K562 (cell line): ENCODE results near the gene ASMTL. TPM values are rescaled to one million over a fixed set of nuclear protein-coding genes. Genes with fewer than 3 reads are reported as not detected.
A peak's percentile ranks its signal among the peaks of the same experiment; 100 is the strongest.

Source experiments
- BCL6 ChIP-seq: fragments of 250-450 bp; sonication (Bioruptor Pico); IDR thresholded peaks from 2 replicates; pipeline ENCODE4 v1.4.0; 2020
- FOXA1 ChIP-seq: fragments of 450-650 bp; IDR thresholded peaks from 2 replicates; pipeline ENCODE4 v1.6.1; 2016; ENCODE audit warnings: mild to moderate bottlenecking, borderline replicate concordance
- HMG20A ChIP-seq: fragments of 450-650 bp; formaldehyde crosslinking; conservative IDR thresholded peaks from 2 replicates; pipeline ENCODE4 v1.4.0; 2020; ENCODE audit warnings: mild to moderate bottlenecking, mixed read lengths
- KDM2B ChIP-seq: fragments of 250-450 bp; sonication (Bioruptor Pico); IDR thresholded peaks from 2 replicates; pipeline ENCODE4 v1.8.0; 2021; ENCODE audit warnings: mild to moderate bottlenecking, moderate library complexity
- KLF13 ChIP-seq: fragments of 450-650 bp; IDR thresholded peaks from 2 replicates; pipeline ENCODE4 v1.6.1; 2016; ENCODE audit warnings: missing genetic modification characterization, low read depth, mild to moderate bottlenecking, missing compliant biosample characterization, moderate library complexity, borderline replicate concordance
- MCM2 ChIP-seq: fragments of 450-650 bp; IDR thresholded peaks from 2 replicates; pipeline ENCODE4 v1.6.1; 2017; ENCODE audit warnings: low read depth, mild to moderate bottlenecking
- NR2C1 ChIP-seq, 2 experiments: fragments of 450-650 bp; IDR thresholded peaks; 2 replicates each; pipeline ENCODE4 v1.6.1; 2017; ENCODE audit warnings: mild to moderate bottlenecking in 2 of 2, antibody characterized with exemption in 1 of 2, inconsistent platforms in 1 of 2, missing compliant biosample characterization in 1 of 2, missing genetic modification characterization in 1 of 2
- SMAD3 ChIP-seq: fragments of 450-650 bp; formaldehyde crosslinking; conservative IDR thresholded peaks from 2 replicates; pipeline ENCODE4 v1.4.0; 2020; ENCODE audit warnings: mild to moderate bottlenecking
- ZBED1 ChIP-seq: IDR thresholded peaks from 2 replicates; pipeline ENCODE4 v1.6.1; 2014
- ZC3H4 ChIP-seq: sonication (generic); formaldehyde crosslinking; IDR thresholded peaks from 2 replicates; pipeline ENCODE4 v1.9.0; 2021; ENCODE audit warnings: missing genetic modification reagents, borderline replicate concordance
- ZNF57 ChIP-seq: fragments of 450-650 bp; formaldehyde crosslinking; IDR thresholded peaks from 2 replicates; pipeline ENCODE4 v1.4.0; 2020; ENCODE audit warnings: mild to moderate bottlenecking, moderate library complexity
- ZNF583 ChIP-seq: fragments of 250-450 bp; sonication (Bioruptor Pico); IDR thresholded peaks from 2 replicates; pipeline ENCODE4 v1.4.0; 2020
- polyA plus RNA-seq, 8 experiments: library from polyadenylated mRNA; depleted of rRNA in 4 of 8; stranded (reverse) in 5 of 8; unstranded in 3 of 8; fragments of >200 nt; fragmentation: Nextera tagmentation in 2 of 8; fragmentation: Illumina TruSeq in 1 of 8; extraction: Ambion mirVana in 2 of 8; extraction: Trizol in 1 of 8; gene quantifications; 2 replicates each; pipeline versions ENCODE4 v1.2.1 to v1.2.3, GENCODE V29; 2011 to 2014; ENCODE audit warnings: inconsistent platforms in 1 of 8, missing spikeins in 1 of 8
- total RNA-seq, 7 experiments: library from RNA; depleted of rRNA in 6 of 7; stranded (reverse); fragments of >200 nt in 6 of 7; fragmentation: Illumina TruSeq in 2 of 7; extraction: Trizol in 2 of 7; gene quantifications; 2 replicates each; pipeline versions ENCODE4 v1.2.1 to v1.2.3, GENCODE V29; 2011 to 2021; ENCODE audit warnings: low replicate concordance in 1 of 7
- TF ChIP-seq, protein P1 (sequence below): sonication (generic); formaldehyde crosslinking; IDR thresholded peaks from 2 replicates; pipeline ENCODE4 v1.8.1; 2023; ENCODE audit warnings: missing genetic modification reagents, mild to moderate bottlenecking, borderline replicate concordance
- TF ChIP-seq, protein P2 (sequence below): fragments of 450-650 bp; IDR thresholded peaks from 2 replicates; pipeline ENCODE4 v1.7.1; 2018; ENCODE audit warnings: mild to moderate bottlenecking, low read depth; ENCODE audit not compliant: partially characterized antibody
- TF ChIP-seq, protein P3 (sequence below), 2 experiments: fragments of 250-450 bp in 1 of 2; fragments of 450-650 bp in 1 of 2; sonication (Bioruptor Pico) in 1 of 2; IDR thresholded peaks; 2 replicates each; pipeline versions ENCODE4 v1.6.1 to v1.8.0; 2016 to 2021; ENCODE audit warnings: mild to moderate bottlenecking in 2 of 2, moderate library complexity in 2 of 2, missing compliant biosample characterization in 1 of 2, missing genetic modification characterization in 1 of 2
- TF ChIP-seq, protein P4 (sequence below): IDR thresholded peaks from 2 replicates; pipeline ENCODE4 v1.6.1; 2011; ENCODE audit not compliant: insufficient read length; ENCODE audit errors: extremely low read depth
- TF ChIP-seq, protein P5 (sequence below): sonication (generic); formaldehyde crosslinking; IDR thresholded peaks from 2 replicates; pipeline ENCODE4 v1.5.0; 2020; ENCODE audit warnings: missing genetic modification reagents

Gene ASMTL
- total and polyA plus RNA-seq, 9 of the 15 experiments (the other 6 are each of a cell fraction or from before 2014, with no cell fraction given) = 0.56 to 20.6 (median 7.6) TPM

DNA sequence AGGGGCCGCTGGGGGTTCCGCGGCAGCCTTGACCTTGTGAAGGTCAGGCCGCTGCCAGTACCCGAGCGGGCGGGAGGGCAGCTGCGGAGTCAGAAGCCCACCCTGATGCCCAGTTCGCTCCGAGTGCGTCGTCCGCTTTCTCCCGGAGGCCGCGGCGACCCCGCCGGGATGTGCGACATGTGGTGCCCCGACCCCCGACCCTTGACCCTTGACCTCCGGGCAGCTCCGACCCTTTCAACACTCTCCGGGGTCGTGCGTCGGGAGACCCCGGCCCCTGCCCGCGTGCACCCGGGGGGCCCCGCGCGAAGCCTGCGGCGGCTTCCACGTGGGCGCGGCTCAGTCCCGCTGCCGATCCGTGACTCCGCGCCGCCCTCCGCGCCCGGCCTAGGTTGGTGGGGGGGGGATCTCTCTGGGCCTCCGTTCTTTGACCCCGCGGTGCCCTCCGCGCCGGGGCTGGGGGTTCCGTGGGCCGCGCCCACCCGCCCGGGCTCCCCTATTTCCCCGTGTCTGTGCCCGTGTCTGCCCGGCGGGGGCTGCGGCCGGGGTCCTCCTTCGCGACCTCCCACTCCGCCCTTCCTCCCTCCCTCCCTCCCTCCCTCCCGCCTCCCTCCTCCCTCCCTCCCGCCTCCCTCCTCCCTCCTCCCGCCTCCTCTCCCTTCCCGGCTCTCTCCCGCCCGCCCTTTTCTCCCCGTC is 60.2 kb downstream of the ASMTL start (continued):
- TF ChIP-seq, protein P1, sequence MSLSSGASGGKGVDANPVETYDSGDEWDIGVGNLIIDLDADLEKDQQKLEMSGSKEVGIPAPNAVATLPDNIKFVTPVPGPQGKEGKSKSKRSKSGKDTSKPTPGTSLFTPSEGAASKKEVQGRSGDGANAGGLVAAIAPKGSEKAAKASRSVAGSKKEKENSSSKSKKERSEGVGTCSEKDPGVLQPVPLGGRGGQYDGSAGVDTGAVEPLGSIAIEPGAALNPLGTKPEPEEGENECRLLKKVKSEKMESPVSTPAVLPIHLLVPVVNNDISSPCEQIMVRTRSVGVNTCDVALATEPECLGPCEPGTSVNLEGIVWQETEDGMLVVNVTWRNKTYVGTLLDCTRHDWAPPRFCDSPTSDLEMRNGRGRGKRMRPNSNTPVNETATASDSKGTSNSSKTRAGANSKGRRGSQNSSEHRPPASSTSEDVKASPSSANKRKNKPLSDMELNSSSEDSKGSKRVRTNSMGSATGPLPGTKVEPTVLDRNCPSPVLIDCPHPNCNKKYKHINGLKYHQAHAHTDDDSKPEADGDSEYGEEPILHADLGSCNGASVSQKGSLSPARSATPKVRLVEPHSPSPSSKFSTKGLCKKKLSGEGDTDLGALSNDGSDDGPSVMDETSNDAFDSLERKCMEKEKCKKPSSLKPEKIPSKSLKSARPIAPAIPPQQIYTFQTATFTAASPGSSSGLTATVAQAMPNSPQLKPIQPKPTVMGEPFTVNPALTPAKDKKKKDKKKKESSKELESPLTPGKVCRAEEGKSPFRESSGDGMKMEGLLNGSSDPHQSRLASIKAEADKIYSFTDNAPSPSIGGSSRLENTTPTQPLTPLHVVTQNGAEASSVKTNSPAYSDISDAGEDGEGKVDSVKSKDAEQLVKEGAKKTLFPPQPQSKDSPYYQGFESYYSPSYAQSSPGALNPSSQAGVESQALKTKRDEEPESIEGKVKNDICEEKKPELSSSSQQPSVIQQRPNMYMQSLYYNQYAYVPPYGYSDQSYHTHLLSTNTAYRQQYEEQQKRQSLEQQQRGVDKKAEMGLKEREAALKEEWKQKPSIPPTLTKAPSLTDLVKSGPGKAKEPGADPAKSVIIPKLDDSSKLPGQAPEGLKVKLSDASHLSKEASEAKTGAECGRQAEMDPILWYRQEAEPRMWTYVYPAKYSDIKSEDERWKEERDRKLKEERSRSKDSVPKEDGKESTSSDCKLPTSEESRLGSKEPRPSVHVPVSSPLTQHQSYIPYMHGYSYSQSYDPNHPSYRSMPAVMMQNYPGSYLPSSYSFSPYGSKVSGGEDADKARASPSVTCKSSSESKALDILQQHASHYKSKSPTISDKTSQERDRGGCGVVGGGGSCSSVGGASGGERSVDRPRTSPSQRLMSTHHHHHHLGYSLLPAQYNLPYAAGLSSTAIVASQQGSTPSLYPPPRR = no peak
- TF ChIP-seq, protein P2, sequence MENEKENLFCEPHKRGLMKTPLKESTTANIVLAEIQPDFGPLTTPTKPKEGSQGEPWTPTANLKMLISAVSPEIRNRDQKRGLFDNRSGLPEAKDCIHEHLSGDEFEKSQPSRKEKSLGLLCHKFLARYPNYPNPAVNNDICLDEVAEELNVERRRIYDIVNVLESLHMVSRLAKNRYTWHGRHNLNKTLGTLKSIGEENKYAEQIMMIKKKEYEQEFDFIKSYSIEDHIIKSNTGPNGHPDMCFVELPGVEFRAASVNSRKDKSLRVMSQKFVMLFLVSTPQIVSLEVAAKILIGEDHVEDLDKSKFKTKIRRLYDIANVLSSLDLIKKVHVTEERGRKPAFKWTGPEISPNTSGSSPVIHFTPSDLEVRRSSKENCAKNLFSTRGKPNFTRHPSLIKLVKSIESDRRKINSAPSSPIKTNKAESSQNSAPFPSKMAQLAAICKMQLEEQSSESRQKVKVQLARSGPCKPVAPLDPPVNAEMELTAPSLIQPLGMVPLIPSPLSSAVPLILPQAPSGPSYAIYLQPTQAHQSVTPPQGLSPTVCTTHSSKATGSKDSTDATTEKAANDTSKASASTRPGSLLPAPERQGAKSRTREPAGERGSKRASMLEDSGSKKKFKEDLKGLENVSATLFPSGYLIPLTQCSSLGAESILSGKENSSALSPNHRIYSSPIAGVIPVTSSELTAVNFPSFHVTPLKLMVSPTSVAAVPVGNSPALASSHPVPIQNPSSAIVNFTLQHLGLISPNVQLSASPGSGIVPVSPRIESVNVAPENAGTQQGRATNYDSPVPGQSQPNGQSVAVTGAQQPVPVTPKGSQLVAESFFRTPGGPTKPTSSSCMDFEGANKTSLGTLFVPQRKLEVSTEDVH = no peak
- TF ChIP-seq ZNF57 (CRISPR knock-in tag) (no peak), ZBED1 (no peak), FOXA1 (no peak), SMAD3 (CRISPR knock-in tag) (peak; percentile 84; the same call in 1 of the 2 replicates), ZC3H4 (no peak), ZNF583 (peak; percentile 88; the same call in 1 of the 2 replicates), HMG20A (CRISPR knock-in tag) (no peak), NR2C1 (IDR thresholded peaks at IDR 0.05) (peak; percentile 99), NR2C1 (tag; IDR thresholded peaks at IDR 0.05) (peak; percentile 99), MCM2 (no peak), BCL6 (CRISPR knock-in tag) (peak; percentile 83), KLF13 (0 out of 2 replicates have a peak, but pooled peaks have one; percentile 32), KDM2B (CRISPR knock-in tag) (no peak)
- TF ChIP-seq, protein P3, sequence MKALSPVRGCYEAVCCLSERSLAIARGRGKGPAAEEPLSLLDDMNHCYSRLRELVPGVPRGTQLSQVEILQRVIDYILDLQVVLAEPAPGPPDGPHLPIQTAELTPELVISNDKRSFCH (CRISPR knock-in tag; IDR thresholded peaks at IDR 0.05) = no peak
- TF ChIP-seq, protein P3 (tag; IDR thresholded peaks at IDR 0.05) = peak; percentile 95
- TF ChIP-seq, protein P4, sequence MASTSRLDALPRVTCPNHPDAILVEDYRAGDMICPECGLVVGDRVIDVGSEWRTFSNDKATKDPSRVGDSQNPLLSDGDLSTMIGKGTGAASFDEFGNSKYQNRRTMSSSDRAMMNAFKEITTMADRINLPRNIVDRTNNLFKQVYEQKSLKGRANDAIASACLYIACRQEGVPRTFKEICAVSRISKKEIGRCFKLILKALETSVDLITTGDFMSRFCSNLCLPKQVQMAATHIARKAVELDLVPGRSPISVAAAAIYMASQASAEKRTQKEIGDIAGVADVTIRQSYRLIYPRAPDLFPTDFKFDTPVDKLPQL = no peak
- TF ChIP-seq, protein P5, sequence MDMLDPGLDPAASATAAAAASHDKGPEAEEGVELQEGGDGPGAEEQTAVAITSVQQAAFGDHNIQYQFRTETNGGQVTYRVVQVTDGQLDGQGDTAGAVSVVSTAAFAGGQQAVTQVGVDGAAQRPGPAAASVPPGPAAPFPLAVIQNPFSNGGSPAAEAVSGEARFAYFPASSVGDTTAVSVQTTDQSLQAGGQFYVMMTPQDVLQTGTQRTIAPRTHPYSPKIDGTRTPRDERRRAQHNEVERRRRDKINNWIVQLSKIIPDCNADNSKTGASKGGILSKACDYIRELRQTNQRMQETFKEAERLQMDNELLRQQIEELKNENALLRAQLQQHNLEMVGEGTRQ (CRISPR knock-in tag) = peak; percentile 33; the same call in 1 of the 2 replicates
